DMS79 treated with DMSO at 0.1 percent for 48 hours (cell line): Measurements from ENCODE around the gene PLA2G4A.

Experiments used
- DNase-seq: peaks from one replicate; lab custom pipeline; 2025; lab: John Stamatoyannopoulos, UW

PLA2G4A gene

GRCh38 chr1:186834399-186834958 lies 5.7 kb downstream of the PLA2G4A start:
- no peak for DNase-seq

- no peak for DNase-seq
Measured at GRCh38 chr1:186835448-186835847, 6.7 kb downstream of the PLA2G4A start.

DNA sequence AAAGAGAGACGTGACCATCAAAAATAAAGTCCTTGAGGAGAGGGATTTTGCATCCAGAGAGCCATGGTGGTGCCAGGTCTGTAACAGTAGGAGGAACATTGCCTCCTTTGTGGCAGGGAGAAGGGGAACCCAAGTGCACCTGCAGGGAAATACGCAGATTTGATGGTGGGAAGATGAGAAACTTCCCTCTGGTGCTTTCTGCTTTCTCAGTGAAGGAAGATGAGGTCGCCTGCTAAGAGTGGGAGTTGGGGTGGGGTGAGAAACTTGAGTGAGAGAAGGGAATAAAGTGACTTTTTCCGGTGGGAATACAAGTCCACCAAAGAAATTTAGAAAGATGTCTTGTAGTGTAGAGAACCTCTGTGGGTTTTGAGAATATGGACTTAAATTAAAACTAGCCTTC lies 9.1 kb downstream of the PLA2G4A start:
- DNase-seq = no peak

DNA sequence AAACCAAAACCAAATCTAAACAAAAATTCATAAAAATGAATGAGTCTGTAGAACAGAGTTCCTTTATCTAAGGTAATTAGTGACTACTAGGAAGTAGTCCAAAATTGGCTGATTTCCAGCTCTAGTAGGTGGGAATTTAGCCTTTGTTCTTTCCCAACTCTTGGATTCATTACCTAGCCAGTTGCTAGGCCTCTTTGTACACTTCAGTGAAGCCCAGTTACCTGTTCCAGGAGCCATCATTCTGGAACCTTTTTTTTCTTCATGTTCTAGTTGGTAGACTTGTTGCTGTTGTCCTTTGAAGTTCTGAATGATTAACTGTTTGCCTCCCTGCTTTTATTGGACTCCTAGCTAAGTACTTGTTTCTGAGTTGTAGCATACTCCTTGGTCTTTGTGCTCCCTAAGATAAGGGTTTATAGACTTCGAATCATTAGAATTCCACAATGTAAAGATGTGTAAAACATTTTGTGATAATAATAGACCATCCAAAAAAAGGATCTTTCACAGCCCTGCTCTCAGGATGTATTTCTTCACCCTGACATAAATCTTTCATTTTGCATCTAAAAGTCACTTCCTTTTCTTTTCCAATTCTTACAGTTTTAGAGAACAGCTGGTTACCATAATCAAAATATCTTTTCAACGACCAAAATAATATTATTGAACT lies 9.8 kb downstream of the PLA2G4A start:
- no peak for DNase-seq

GRCh38 chr1:186839041-186839400 lies 10.3 kb downstream of the PLA2G4A start:
- no peak for DNase-seq

DNA sequence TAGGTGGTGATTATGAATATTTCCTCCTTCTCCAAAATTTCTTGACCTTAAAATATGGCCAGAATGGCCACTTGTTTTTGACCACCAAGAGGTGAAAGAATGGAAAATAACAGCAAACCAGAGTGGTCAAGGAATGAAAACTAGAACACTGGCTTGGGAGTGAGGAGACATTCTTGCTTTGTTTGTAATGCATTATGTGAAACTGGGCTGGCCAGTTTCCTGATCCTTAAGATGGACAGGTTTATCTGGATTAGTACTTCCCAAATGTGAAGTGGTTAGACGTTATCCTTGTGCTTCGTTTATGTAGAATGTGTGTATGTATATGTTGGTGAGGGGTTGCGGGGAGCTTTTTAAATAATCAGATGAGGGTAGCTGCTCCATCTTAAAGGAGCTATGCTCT lies 12.8 kb downstream of the PLA2G4A start:
- no peak for DNase-seq

DNA sequence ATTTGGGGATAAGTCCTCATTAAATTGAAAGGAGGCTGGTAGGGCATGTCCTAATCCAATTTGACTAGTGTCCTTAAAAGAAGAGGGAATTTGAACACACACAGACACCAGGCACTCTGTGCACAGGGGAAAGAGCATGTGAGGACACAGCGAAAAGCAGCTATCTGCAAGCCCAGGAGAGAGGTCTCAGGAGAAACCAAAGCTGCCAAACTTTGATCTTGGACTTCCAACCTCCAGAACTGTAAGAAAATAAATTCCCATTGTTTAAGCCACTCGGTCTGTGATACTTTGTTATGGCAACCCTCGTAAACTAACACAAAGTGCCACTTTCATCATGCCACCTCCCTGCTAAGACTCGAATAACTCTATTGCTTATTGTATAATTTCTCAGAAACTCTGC lies 13.8 kb downstream of the PLA2G4A start:
- no peak for DNase-seq

DNA sequence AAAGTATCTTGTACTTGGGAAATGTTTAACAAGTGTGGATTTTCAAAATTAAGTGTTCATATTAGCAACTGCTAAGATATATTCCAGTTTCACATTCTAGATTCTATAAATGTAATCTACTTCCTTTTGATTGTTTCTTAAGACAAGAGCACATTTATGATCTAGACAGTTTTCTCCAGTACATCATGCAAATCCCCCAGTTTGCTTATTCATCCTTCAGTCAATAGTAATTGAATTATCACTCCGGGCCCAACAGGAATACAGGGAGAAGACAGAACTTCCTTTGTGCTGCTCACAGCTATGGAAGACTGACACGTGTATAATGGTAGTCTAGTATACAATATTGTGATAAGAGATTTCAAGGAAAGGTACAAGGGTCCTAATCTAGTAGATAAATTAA lies 14.5 kb downstream of the PLA2G4A start:
- DNase-seq = no peak

DNA sequence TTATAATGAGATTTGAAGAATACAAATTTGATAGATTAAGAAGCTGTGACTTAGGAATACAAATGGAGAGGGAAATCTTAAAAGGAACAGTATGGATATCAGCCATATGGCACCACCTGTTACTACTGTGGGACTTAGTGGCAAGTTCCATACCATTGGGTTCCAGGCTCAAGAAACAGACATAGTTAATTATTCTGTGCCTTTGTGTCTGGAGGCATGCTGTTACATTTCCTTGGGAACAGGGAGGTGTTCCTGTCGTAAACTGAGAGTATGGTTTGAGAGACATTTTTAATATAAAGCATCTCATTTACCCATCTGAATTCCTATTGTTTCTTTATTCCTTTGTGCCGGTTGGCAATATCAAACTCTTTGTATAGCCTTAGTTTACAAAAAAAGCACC lies 15.2 kb downstream of the PLA2G4A start:
- no peak for DNase-seq

- no peak for DNase-seq
Measured at GRCh38 chr1:186845576-186846210, 16.9 kb downstream of the PLA2G4A start.

- no peak for DNase-seq
Measured at GRCh38 chr1:186848509-186849130, 19.9 kb downstream of the PLA2G4A start.

DNA sequence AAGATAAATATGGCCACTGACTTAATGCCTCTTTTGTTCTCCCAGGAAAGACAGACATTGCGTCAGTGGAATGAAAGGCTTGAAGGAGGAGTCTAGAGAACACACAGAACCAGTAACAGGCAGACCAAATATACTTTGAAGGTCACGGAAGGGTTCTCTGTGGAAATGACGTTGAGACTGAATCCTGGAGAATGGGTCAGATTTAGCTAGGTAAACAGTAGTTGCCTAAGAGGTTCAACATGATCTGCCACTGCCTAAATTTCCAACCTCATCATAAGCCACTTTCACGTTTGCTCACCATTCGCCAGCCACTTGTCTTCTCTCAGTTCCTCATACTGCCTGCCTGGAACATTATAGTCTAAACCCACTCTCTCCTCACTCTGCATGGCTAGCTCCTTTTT lies 20.5 kb downstream of the PLA2G4A start:
- DNase-seq = no peak

DNA sequence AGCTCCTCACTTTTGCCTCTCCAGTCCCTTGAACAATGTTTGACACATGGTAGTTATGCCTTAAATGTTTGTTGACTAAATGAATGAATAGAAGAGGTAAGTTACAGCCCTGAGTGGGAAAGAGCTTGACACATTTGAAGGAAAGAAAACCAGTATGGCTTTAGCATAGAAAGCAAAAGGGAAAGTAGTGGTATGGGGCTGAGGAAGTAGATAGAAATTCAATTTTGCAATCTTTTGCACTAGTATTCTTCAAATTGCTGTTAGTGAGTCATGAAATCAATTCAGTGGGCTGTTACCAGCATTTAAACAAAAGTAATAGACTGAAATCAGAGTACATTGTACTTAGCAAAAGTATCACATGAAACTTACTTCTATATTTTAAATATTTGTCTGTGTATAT lies 21.1 kb downstream of the PLA2G4A start:
- DNase-seq = no peak

DNA sequence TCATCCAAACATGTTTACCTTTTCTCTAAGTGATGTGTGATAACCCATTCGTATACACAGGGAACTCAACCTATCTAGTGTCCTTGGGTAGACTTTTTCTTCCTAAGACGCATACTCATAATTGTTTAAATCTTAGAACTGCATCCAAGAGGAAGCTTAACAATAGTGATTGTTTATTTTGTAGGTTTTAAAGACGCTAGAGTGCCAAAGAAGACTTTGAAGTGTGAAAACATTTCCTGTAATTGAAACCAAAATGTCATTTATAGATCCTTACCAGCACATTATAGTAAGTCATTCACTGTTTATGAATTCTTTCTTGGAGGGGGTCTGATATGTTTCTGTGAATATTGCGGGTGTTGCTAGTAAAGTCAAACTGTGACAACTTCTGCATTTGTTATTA lies 25.4 kb downstream of the PLA2G4A start:
- no peak for DNase-seq

DNA sequence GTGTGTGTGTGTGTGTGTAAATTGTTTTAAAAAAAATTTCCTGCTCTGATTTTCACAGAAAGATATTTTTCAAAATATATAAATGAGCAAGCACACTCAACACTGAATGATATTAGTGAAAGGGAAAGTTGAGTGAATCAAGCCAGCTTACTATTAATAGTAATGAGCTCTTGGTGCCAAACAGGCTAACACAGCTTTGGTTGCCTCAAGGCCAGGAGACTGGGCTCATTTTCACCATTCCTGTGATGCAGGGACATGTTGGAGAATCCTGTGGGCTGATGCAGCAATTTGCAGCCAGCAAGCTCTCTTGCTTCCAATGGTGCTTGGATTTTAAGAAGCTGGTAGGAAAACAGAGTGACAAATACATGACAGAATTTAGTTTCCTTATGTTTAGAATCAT lies 30.2 kb downstream of the PLA2G4A start:
- DNase-seq = no peak

GRCh38 chr1:186859995-186860394 lies 31.2 kb downstream of the PLA2G4A start:
- DNase-seq = no peak

DNA sequence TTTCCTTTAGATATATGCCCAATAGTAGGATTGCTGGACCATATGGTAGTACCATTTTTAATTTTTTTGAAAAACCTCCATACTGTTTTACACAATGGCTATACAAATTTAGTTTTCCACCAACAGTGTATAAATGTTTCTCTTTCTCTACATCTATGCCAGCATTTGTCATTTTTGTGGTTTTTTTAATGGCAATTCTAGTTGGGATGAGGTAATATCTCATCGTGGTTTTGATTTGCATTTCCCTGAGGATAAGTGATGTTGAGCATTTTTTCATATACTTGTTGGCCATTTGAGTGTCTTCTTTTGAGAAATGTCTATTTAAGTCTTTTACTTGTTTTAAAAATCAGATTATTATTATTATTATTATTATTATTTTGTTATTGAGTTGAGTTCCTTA lies 35.5 kb downstream of the PLA2G4A start:
- DNase-seq = no peak

DNA sequence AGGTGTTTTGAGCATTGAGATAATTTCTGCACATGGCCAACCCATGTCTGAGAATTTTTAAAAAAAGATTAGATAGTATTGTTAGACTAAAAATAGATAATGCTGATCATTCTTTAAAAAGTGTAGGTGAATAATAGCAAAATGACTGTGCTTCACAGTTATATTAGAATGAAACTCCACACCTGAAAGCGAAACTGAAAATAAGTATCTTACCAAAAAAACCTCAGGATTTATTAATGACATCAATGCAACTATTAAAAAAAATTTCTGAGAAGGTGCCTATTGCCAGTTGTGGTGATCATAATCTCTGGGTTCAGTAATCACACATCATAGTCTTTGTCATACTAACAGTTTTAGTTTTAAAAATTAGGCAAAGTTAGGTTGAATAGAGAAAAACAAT lies 36.5 kb downstream of the PLA2G4A start:
- no peak for DNase-seq

- no peak for DNase-seq
Measured at GRCh38 chr1:186865857-186866256, 37.1 kb downstream of the PLA2G4A start.

DNA sequence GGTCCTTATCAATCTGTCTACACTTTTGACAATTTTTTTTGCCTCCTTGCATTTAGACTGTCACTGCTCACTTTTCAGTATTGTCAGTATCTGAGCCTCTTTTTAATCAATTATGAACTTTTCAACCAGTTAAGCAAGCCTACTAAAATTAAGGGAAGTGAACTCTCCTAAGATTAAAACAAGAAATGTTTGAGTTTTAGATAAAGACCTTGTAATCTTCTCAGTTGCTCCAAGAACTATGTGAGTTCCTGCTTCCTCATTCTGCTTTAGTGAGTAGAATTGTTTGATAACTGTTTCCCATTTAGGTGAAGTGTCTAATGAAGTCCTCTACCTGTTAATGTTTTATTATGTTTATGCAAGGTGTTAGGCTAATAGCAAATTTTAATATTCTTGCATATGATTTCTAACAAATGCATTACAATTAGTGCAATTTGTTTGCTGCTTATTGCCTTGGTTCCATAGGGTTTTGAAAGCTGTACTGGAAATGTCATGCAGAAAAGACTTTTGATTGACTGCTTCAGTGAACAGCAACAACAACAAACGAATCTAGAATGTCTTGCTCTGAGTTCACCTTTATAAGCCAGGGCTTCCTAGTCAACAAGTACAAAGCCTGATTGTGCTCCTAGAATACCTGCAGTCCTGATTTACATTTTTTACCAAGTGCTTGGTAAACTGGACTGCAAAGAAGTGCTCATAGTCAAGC lies 40.9 kb downstream of the PLA2G4A start:
- no peak for DNase-seq

GRCh38 chr1:186871784-186872183 lies 43.0 kb downstream of the PLA2G4A start:
- DNase-seq = no peak

GRCh38 chr1:186872291-186872690 lies 43.5 kb downstream of the PLA2G4A start:
- no peak for DNase-seq

DNA sequence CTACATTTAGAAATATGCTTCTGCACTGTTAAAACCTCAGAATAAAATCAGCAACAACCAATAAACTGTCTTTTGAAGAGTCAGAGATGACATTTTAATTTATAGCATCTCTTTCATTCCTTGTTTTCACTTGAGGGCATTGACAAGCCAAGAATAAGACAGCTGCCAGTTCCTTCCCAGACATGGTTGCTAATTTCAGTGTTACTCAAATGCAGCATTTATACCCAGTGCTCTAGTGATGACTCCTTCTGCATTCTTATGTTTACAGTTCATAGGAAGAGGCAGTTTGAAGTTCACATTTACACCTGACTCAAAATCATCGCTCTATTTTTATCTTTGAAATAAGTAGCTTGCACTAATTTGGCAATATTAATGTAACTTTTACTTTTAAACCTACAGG lies 44.9 kb downstream of the PLA2G4A start:
- DNase-seq = no peak
